ENCODE data around the gene TRIM10. TPM values are rescaled to one million over a fixed set of nuclear protein-coding genes. Genes with fewer than 3 reads are reported as not detected.

Gene TRIM10, protein sequence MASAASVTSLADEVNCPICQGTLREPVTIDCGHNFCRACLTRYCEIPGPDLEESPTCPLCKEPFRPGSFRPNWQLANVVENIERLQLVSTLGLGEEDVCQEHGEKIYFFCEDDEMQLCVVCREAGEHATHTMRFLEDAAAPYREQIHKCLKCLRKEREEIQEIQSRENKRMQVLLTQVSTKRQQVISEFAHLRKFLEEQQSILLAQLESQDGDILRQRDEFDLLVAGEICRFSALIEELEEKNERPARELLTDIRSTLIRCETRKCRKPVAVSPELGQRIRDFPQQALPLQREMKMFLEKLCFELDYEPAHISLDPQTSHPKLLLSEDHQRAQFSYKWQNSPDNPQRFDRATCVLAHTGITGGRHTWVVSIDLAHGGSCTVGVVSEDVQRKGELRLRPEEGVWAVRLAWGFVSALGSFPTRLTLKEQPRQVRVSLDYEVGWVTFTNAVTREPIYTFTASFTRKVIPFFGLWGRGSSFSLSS
- total RNA-seq, result not detected
- long read RNA-seq, result 0 reads

DNA sequence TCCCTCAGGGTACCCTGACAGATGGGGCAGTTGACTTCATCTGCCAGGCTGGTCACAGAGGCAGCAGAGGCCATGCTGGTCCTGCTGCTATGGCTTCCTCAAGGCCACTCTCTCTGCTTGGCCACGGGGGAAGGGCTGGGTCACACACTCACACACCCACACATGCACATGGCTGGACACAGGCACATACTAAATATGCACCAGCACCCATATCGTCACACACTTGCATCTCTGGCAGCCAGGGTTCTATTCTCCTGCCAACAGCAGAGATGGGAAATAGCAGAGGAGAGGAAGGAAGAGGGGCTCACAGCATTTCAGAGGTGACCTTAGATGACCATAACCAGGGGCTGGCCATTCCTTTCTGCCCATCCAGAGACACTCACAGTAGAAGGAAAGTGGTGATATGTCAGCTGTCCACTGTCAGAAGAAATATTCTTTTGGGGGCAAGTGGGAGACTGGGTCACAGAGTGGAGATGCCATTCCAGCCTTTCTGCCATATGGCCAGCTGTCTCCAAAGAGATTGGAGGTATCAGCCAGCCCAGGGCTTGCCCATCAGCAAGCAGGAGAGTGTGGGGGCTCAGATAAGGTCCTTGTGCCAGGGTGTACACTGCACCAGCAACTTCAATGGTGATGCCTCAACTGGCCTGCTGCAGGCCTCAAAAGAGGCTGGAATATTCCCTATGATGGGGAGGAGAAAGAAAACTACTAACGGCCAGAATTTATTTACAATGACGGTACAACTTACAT lies at the start of gene TRIM10:
Gene TRIM10, minus strand, starts transcription at position 427 of the 747 bp plus-strand sequence. Its CDS starts 353 bp downstream, at position 74.
- DNase-seq, result no peak
- H3K9me3 ChIP-seq (replicated peaks), result no peaks in the 10 kb centered on the region
- intact Hi-C loops (cut with micrococcal nuclease), result no loop called here
- peaks cover 45% of the 10 kb centered on the region for H3K27me3 ChIP-seq (ENCODE audit: low read depth)
- TF ChIP-seq, protein P1, sequence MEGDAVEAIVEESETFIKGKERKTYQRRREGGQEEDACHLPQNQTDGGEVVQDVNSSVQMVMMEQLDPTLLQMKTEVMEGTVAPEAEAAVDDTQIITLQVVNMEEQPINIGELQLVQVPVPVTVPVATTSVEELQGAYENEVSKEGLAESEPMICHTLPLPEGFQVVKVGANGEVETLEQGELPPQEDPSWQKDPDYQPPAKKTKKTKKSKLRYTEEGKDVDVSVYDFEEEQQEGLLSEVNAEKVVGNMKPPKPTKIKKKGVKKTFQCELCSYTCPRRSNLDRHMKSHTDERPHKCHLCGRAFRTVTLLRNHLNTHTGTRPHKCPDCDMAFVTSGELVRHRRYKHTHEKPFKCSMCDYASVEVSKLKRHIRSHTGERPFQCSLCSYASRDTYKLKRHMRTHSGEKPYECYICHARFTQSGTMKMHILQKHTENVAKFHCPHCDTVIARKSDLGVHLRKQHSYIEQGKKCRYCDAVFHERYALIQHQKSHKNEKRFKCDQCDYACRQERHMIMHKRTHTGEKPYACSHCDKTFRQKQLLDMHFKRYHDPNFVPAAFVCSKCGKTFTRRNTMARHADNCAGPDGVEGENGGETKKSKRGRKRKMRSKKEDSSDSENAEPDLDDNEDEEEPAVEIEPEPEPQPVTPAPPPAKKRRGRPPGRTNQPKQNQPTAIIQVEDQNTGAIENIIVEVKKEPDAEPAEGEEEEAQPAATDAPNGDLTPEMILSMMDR (IDR thresholded peaks at IDR 0.05; ENCODE audit: borderline replicate concordance), result no peak
- no peaks in the 10 kb centered on the region for H3K36me3 ChIP-seq
- H3K4me3 ChIP-seq, result no peak within 1 kb of the TSS
- no peak within 1 kb of the TSS for H3K27ac ChIP-seq (replicated peaks)
- H3K4me1 ChIP-seq, result peaks cover 13% of the 10 kb centered on the region

- DNase-seq, result no peak
- Histone ChIP-seq H3K4me3 (peak overlapping the region; percentile 18), H3K4me1 (peaks cover 70% of the 10 kb centered on the region)
Observed at GRCh38 chr6:30207619-30208295, 46.7 kb upstream of the TRIM10 start.

DNA sequence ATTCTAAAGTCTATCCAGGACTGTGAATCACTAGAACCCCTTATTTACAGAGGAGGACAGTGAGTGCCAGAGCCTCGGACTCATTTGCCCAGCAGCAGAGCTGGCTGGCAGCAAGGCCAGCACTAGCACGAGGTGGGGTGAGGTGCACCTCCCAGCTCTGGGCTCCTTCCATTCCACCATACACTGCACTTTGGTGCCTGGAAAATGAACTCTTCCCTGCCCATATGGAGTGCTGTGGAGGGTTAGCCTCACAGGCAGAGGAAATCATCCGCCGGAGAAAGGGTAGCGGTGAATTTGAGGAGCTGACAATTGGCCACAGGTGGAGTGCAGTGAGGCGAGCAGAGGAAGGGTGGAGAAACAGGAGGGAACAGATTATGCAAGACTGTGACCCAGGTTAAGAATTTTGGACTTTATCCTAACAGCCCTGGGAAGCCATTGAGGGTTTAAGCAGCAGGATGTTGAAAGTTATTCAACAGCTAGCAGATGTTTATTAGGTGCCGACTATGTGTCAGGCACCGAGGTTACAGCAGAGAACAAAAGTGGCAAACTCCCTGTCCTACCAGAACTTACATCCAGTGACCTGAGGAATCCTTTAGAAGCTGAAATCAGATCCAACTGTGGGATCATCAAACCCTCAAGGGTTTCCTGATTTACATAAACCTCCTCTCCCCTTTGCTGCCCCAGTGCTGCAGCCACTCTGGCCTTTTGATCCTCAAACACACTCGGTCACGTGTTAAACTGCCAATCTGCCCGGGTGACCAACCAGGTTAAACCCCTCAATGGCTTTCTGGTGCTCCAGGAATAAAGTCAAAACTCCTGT lies 46.0 kb upstream of the TRIM10 start:
- intact Hi-C loops (cut with micrococcal nuclease), result no loop called here
- peak overlapping the region; percentile 75 for H3K27ac ChIP-seq (replicated peaks)
- no peaks in the 10 kb centered on the region for H3K36me3 ChIP-seq
- no peaks in the 10 kb centered on the region for H3K27me3 ChIP-seq (ENCODE audit: low read depth)
- TF ChIP-seq, protein P1 (IDR thresholded peaks at IDR 0.05; ENCODE audit: borderline replicate concordance), result no peak
- DNase-seq, result no peak
- peaks cover 67% of the 10 kb centered on the region for H3K4me1 ChIP-seq
- no peaks in the 10 kb centered on the region for H3K9me3 ChIP-seq (replicated peaks)
- peak overlapping the region; percentile 18 for H3K4me3 ChIP-seq

More at GRCh38 chr6:30207619-30208295, 46.7 kb upstream of the TRIM10 start:
- Histone ChIP-seq H3K27me3 (ENCODE audit: low read depth) (no peaks in the 10 kb centered on the region), H3K36me3 (no peaks in the 10 kb centered on the region), H3K27ac (replicated peaks) (peak overlapping the region; percentile 75), H3K9me3 (replicated peaks) (no peaks in the 10 kb centered on the region)
- intact Hi-C loops (cut with micrococcal nuclease), result no loop called here
- TF ChIP-seq, protein P1 (IDR thresholded peaks at IDR 0.05; ENCODE audit: borderline replicate concordance), result no peak

DNA sequence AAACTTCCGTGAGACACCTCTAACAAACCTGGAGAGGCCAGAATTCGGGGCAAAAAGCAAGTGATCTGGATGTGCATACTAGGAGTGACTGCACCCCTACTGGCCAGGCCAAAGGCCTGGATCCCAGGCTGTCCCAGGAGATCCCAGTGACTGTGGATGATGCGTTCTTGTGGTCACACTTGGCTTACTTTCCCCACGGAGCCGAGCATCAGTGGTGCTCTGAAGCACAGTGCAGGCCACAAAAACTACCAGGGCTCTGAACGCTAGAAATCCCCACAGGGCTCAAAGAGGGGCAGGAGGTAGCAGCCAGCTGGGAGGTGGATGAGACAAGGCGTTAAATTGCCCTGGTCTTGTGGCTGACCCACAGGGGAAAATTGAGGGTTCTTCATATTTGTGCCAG lies 45.1 kb upstream of the TRIM10 start:
- no peaks in the 10 kb centered on the region for H3K36me3 ChIP-seq
- intact Hi-C loops (cut with micrococcal nuclease), result no loop called here
- no peak overlapping the region for H3K4me3 ChIP-seq
- no peaks in the 10 kb centered on the region for H3K9me3 ChIP-seq (replicated peaks)
- peak overlapping the region; percentile 75 for H3K27ac ChIP-seq (replicated peaks)
- no peaks in the 10 kb centered on the region for H3K27me3 ChIP-seq (ENCODE audit: low read depth)
- H3K4me1 ChIP-seq, result peaks cover 66% of the 10 kb centered on the region
- no peak for DNase-seq
- TF ChIP-seq, protein P1 (IDR thresholded peaks at IDR 0.05; ENCODE audit: borderline replicate concordance), result no peak

Data from left ventricle myocardium inferior (tissue), 1 donor.